IMR-90 (cell line): Measurements from ENCODE around the gene CELA2A. TPM values are rescaled to one million over a fixed set of nuclear protein-coding genes. Genes with fewer than 3 reads are reported as not detected.

ENCODE experiments used
- ATAC-seq: fragments of 200-7000 bp; cut with Tn5 transposase; 2 replicates; pipeline ENCODE4 v1.9.1; 2020; ENCODE audit warnings: low read depth, mild to moderate bottlenecking, moderate library complexity
- BruUV-seq: library from RNA; stranded (reverse); fragments of 400-500 nt; replicated peaks from 2 replicates; lab custom pipeline; 2021; lab: Mats Ljungman, UMichigan
- CTCF ChIA-PET: fragments of 300-600 bp; formaldehyde crosslinking; extraction: SDS; loops from one replicate; lab custom pipeline; 2021; ENCODE audit warnings: antibody characterized with exemption; lab: Yijun Ruan, JAX
- POLR2A ChIA-PET: fragments of 300-600 bp; sonication (Branson Sonifier 250); formaldehyde crosslinking; loops from one replicate; lab custom pipeline; 2022; ENCODE audit warnings: antibody characterized with exemption; ENCODE audit not compliant: unreplicated experiment; lab: Charles Lee
- DNase-seq: peaks from one replicate; pipeline ENCODE4 v3.0.0; 2013
- H2AFZ ChIP-seq: replicated peaks from 2 replicates; pipeline ENCODE3; 2013; ENCODE audit warnings: low read length, mild to moderate bottlenecking; ENCODE audit not compliant: poor library complexity
- H2AK5ac ChIP-seq: 2 replicates; pipeline ENCODE4 v1.6.1; 2013; ENCODE audit warnings: low read depth, low read length, inconsistent platforms
- H2AK9ac ChIP-seq: replicated peaks from 2 replicates; pipeline ENCODE3; 2013; ENCODE audit warnings: mild to moderate bottlenecking, low read depth, low read length, moderate library complexity; ENCODE audit not compliant: poor library complexity
- H2BK120ac ChIP-seq: 2 replicates; pipeline ENCODE4 v1.6.1; 2013; ENCODE audit warnings: low read depth, low read length, inconsistent platforms
- H2BK15ac ChIP-seq: 3 replicates; pipeline ENCODE4 v1.6.1; 2013; ENCODE audit warnings: low read depth, low read length, inconsistent platforms
- H2BK20ac ChIP-seq: 2 replicates; pipeline ENCODE4 v1.6.1; 2013; ENCODE audit warnings: low read depth, mild to moderate bottlenecking, inconsistent platforms, low read length, moderate library complexity
- H2BK5ac ChIP-seq: 2 replicates; pipeline ENCODE4 v1.6.1; 2013; ENCODE audit warnings: mild to moderate bottlenecking, low read depth, low read length, inconsistent platforms; ENCODE audit not compliant: poor library complexity, severe bottlenecking
- H3K14ac ChIP-seq: replicated peaks from 2 replicates; pipeline ENCODE4 v1.6.1; 2013; ENCODE audit warnings: low read depth, low read length, inconsistent platforms
- H3K18ac ChIP-seq: 2 replicates; pipeline ENCODE4 v1.6.1; 2013; ENCODE audit warnings: low read depth, low read length, control low read depth
- H3K23ac ChIP-seq: 2 replicates; pipeline ENCODE4 v1.6.1; 2013; ENCODE audit warnings: low read depth, low read length, inconsistent platforms
- H3K27ac ChIP-seq: 2 replicates; pipeline ENCODE4 v1.5.1; 2013; ENCODE audit warnings: mild to moderate bottlenecking, control low read depth, low read length; ENCODE audit not compliant: insufficient read depth
- H3K27me3 ChIP-seq: 2 replicates; pipeline ENCODE4 v1.6.1; 2013; ENCODE audit warnings: low read length; ENCODE audit not compliant: control insufficient read depth, insufficient read depth
- H3K36me3 ChIP-seq: 2 replicates; pipeline ENCODE4 v1.6.1; 2013; ENCODE audit warnings: low read length, mixed read lengths; ENCODE audit not compliant: control insufficient read depth, insufficient read depth
- H3K4ac ChIP-seq: 2 replicates; pipeline ENCODE4 v1.6.1; 2013; ENCODE audit warnings: low read depth, low read length, inconsistent platforms
- H3K4me1 ChIP-seq: 2 replicates; pipeline ENCODE4 v1.6.1; 2013; ENCODE audit warnings: low read length, mixed read lengths; ENCODE audit not compliant: control insufficient read depth, insufficient read depth
- H3K4me2 ChIP-seq: 2 replicates; pipeline ENCODE4 v1.6.1; 2013; ENCODE audit warnings: low read depth, mild to moderate bottlenecking, control low read depth, low read length, moderate library complexity
- H3K4me3 ChIP-seq: 2 replicates; pipeline ENCODE4 v1.5.1; 2013; ENCODE audit warnings: low read depth, mild to moderate bottlenecking, control low read depth, low read length, moderate library complexity; ENCODE audit not compliant: insufficient read depth
- H3K56ac ChIP-seq: 2 replicates; pipeline ENCODE4 v1.6.1; 2013; ENCODE audit warnings: low read length, inconsistent platforms; ENCODE audit not compliant: insufficient read depth; ENCODE audit errors: extremely low read depth
- H3K79me1 ChIP-seq, 2 experiments: 2 replicates each; pipeline ENCODE4 v1.6.1; 2013; ENCODE audit warnings: low read length in 2 of 2, inconsistent platforms in 1 of 2, low read depth in 1 of 2
- H3K9ac ChIP-seq: 2 replicates; pipeline ENCODE4 v1.6.1; 2013; ENCODE audit warnings: low read depth, low read length, control low read depth
- H3K9me1 ChIP-seq: 2 replicates; pipeline ENCODE4 v1.6.1; 2013; ENCODE audit warnings: low read length, inconsistent platforms; ENCODE audit not compliant: insufficient read depth
- H3K9me3 ChIP-seq: 2 replicates; pipeline ENCODE4 v1.6.1; 2013; ENCODE audit warnings: low read length; ENCODE audit not compliant: control insufficient read depth, insufficient read depth
- H4K20me1 ChIP-seq: 2 replicates; pipeline ENCODE4 v1.6.1; 2013; ENCODE audit warnings: low read length, inconsistent platforms; ENCODE audit not compliant: insufficient read depth
- H4K5ac ChIP-seq: 2 replicates; pipeline ENCODE4 v1.6.1; 2013; ENCODE audit warnings: mild to moderate bottlenecking, low read depth, low read length, control low read depth
- H4K8ac ChIP-seq, 2 experiments: 2 replicates each; pipeline ENCODE4 v1.6.1; 2013; ENCODE audit warnings: low read depth in 2 of 2, low read length in 2 of 2, control low read depth in 1 of 2, inconsistent platforms in 1 of 2
- H4K91ac ChIP-seq: 2 replicates; pipeline ENCODE4 v1.6.1; 2013; ENCODE audit warnings: low read depth, low read length, inconsistent platforms; ENCODE audit not compliant: insufficient read depth
- BHLHE40 ChIP-seq: fragments of 150-350 bp; IDR thresholded peaks from 2 replicates; pipeline ENCODE4 v1.6.1; 2016; ENCODE audit warnings: mild to moderate bottlenecking, low read depth, low read length
- CEBPB ChIP-seq: IDR thresholded peaks from 2 replicates; pipeline ENCODE4 v1.6.1; 2012; ENCODE audit warnings: low read depth, low read length, improper control_type of control experiment
- CHD1 ChIP-seq: IDR thresholded peaks from 2 replicates; pipeline ENCODE4 v1.6.1; 2012; ENCODE audit warnings: low read depth, low read length, improper control_type of control experiment
- FOS ChIP-seq: fragments of 150-350 bp; IDR thresholded peaks from 2 replicates; pipeline ENCODE4 v1.6.1; 2016; ENCODE audit warnings: low read depth, low read length
- MAFK ChIP-seq: IDR thresholded peaks from 2 replicates; pipeline ENCODE4 v1.6.1; 2012; ENCODE audit warnings: low read depth, low read length, improper control_type of control experiment
- MAZ ChIP-seq: IDR thresholded peaks from 2 replicates; pipeline ENCODE4 v1.6.1; 2012; ENCODE audit warnings: low read depth, mild to moderate bottlenecking, low read length, improper control_type of control experiment, moderate library complexity, borderline replicate concordance
- MXI1 ChIP-seq: IDR thresholded peaks from 2 replicates; pipeline ENCODE4 v1.6.1; 2012; ENCODE audit warnings: low read depth, mild to moderate bottlenecking, low read length, moderate library complexity, borderline replicate concordance
- NFE2L2 ChIP-seq: fragments of 150-350 bp; IDR thresholded peaks from 2 replicates; pipeline ENCODE4 v1.6.1; 2016; ENCODE audit warnings: low read depth, mild to moderate bottlenecking, low read length
- POLR2A ChIP-seq: IDR thresholded peaks from 2 replicates; pipeline ENCODE4 v1.6.1; 2012; ENCODE audit warnings: mild to moderate bottlenecking, low read depth, low read length
- RAD21 ChIP-seq: IDR thresholded peaks from 2 replicates; pipeline ENCODE4 v1.6.1; 2012; ENCODE audit warnings: low read length, improper control_type of control experiment
- RCOR1 ChIP-seq: IDR thresholded peaks from 2 replicates; pipeline ENCODE4 v1.6.1; 2012; ENCODE audit warnings: mild to moderate bottlenecking, low read length, improper control_type of control experiment; ENCODE audit not compliant: insufficient replicate concordance
- RFX5 ChIP-seq: IDR thresholded peaks from 2 replicates; pipeline ENCODE4 v1.8.0; 2012; ENCODE audit warnings: low read depth, mild to moderate bottlenecking, low read length, moderate library complexity
- SMC3 ChIP-seq: fragments of 150-350 bp; IDR thresholded peaks from 2 replicates; pipeline ENCODE4 v1.6.1; 2016; ENCODE audit warnings: low read depth, mild to moderate bottlenecking, antibody characterized with exemption, low read length, moderate library complexity
- WGBS, 2 experiments: methylation state at CpG; one replicate each; pipeline versions ENCODE4 v1.1.5 to v1.1.7; 2013; ENCODE audit warnings: missing lambda C conversion rate in 2 of 2; ENCODE audit not compliant: insufficient read length in 1 of 2; ENCODE audit errors: extremely low coverage in 2 of 2; 5-methylcytosine and 5-hydroxymethylcytosine counted together
- dilution Hi-C: fragments of 300-500 bp; cut with HindIII; formaldehyde crosslinking; loops from one replicate; pipeline ENCODE4 v1.14.3; 2018; ENCODE audit warnings: low sequenced_read_pairs; ENCODE audit not compliant: unreplicated experiment
- in situ Hi-C: fragments of 300-500 bp; cut with MboI; formaldehyde crosslinking; loops from 3 replicates; pipeline ENCODE4 v1.14.3; 2019; ENCODE audit warnings: low sequenced_read_pairs, inconsistent platforms, mixed read lengths
- intact Hi-C: fragments of 100-400 bp; cut with micrococcal nuclease; formaldehyde crosslinking; loops from 2 replicates; pipeline ENCODE4 v1.10.0; 2022
- polyA plus RNA-seq, 3 experiments: library from polyadenylated mRNA; depleted of rRNA; stranded (reverse); fragments of >200 nt; gene quantifications; 2 replicates each; pipeline ENCODE4 v1.2.3, GENCODE V29; 2012; ENCODE audit warnings: low replicate concordance in 1 of 3
- total RNA-seq: library from RNA; depleted of rRNA; stranded (reverse); fragments of >200 nt; gene quantifications from 2 replicates; pipeline ENCODE4 v1.2.3, GENCODE V29; 2012
- TF ChIP-seq, protein P1 (sequence below): conservative IDR thresholded peaks from 2 replicates; pipeline ENCODE4 v1.5.1; 2012; ENCODE audit warnings: mild to moderate bottlenecking, low read depth, low read length, improper control_type of control experiment
- TF ChIP-seq, protein P2 (sequence below): fragments of 150-350 bp; IDR thresholded peaks from 2 replicates; pipeline ENCODE4 v1.6.1; 2016; ENCODE audit warnings: low read depth, mild to moderate bottlenecking, low read length, moderate library complexity, borderline replicate concordance
- TF ChIP-seq, protein P3 (sequence below): fragments of 150-350 bp; IDR thresholded peaks from 2 replicates; pipeline ENCODE4 v1.6.1; 2017; ENCODE audit warnings: mild to moderate bottlenecking, antibody characterized with exemption, low read length, low read depth

CELA2A gene
- total and polyA plus RNA-seq, 2 of the 4 experiments (the other 2 are of a cell fraction), result not detected

DNA sequence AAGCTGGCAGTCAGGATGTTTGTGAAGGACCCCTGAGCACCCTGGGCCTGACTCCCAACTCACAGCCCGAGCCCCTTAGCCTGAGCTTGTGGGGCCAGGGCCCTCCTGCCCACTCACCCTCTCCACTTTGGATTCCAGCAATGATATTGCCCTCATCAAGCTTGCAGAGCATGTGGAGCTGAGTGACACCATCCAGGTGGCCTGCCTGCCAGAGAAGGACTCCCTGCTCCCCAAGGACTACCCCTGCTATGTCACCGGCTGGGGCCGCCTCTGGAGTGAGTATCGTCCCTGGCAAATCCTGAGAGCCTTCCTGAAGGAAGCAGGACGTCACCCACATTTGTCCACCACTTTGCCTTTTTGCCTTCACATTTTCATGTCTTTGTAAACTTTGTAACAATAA, 13.3 kb upstream of the CELA2A start:
- intact Hi-C loops, result no loop called here
- no peaks in the 10 kb centered on the region for H3K9me3 ChIP-seq
- in situ Hi-C loops, result no loop called here

More for the DNA sequence above, 13.3 kb upstream of the CELA2A start:
- ChIA-PET POLR2A (no interaction called here), CTCF (interaction anchor here (1.1 kb wide), 1 partner anchor 120 kb away, joined by 3 read pairs; no protein-coding TSS in a partner anchor)
- no peak overlapping the region for H2BK20ac ChIP-seq
- no peak overlapping the region for H3K18ac ChIP-seq
- no peak overlapping the region for H2AFZ ChIP-seq
- H3K79me1 ChIP-seq, result no peaks in the 10 kb centered on the region
- 38% methylated on average over 4 of the region's 5 CpGs; no CpG with 5 or more reads in 1 of the 2 experiments for WGBS, 2 experiments
- no peak overlapping the region for H2AK5ac ChIP-seq
- no peak overlapping the region for H3K4me3 ChIP-seq
- ATAC-seq, result no peak; the same call in 1 of the 2 replicates
- H3K9me1 ChIP-seq, result no peaks in the 10 kb centered on the region
- no peak for DNase-seq
- H3K23ac ChIP-seq, result no peak overlapping the region
- H2BK15ac ChIP-seq, result no peak overlapping the region
- no peak overlapping the region for H3K4ac ChIP-seq
- no peak overlapping the region for H3K9ac ChIP-seq
- no peak overlapping the region for H2BK120ac ChIP-seq
- H3K4me1 ChIP-seq, result no peaks in the 10 kb centered on the region
- no peak overlapping the region for H4K91ac ChIP-seq
- H2AK9ac ChIP-seq, result no peak overlapping the region
- H3K27ac ChIP-seq, result no peak overlapping the region
- H3K27me3 ChIP-seq, result peaks cover 33% of the 10 kb centered on the region; the same call in 1 of the 2 replicates
- H4K8ac ChIP-seq, result no peak overlapping the region
- no peak overlapping the region; the same call in 1 of the 2 replicates for H3K14ac ChIP-seq
- dilution Hi-C loops, result no loop called here
- no peak overlapping the region for H4K5ac ChIP-seq
- TF ChIP-seq RAD21 (no peak), MAZ (no peak), BHLHE40 (no peak), SMC3 (no peak), RFX5 (no peak), MXI1 (no peak), CHD1 (no peak), CEBPB (no peak), NFE2L2 (no peak), RCOR1 (no peak), POLR2A (no peak), FOS (no peak), MAFK (no peak)
- TF ChIP-seq, protein P1, sequence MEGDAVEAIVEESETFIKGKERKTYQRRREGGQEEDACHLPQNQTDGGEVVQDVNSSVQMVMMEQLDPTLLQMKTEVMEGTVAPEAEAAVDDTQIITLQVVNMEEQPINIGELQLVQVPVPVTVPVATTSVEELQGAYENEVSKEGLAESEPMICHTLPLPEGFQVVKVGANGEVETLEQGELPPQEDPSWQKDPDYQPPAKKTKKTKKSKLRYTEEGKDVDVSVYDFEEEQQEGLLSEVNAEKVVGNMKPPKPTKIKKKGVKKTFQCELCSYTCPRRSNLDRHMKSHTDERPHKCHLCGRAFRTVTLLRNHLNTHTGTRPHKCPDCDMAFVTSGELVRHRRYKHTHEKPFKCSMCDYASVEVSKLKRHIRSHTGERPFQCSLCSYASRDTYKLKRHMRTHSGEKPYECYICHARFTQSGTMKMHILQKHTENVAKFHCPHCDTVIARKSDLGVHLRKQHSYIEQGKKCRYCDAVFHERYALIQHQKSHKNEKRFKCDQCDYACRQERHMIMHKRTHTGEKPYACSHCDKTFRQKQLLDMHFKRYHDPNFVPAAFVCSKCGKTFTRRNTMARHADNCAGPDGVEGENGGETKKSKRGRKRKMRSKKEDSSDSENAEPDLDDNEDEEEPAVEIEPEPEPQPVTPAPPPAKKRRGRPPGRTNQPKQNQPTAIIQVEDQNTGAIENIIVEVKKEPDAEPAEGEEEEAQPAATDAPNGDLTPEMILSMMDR, result no peak
- TF ChIP-seq, protein P2, sequence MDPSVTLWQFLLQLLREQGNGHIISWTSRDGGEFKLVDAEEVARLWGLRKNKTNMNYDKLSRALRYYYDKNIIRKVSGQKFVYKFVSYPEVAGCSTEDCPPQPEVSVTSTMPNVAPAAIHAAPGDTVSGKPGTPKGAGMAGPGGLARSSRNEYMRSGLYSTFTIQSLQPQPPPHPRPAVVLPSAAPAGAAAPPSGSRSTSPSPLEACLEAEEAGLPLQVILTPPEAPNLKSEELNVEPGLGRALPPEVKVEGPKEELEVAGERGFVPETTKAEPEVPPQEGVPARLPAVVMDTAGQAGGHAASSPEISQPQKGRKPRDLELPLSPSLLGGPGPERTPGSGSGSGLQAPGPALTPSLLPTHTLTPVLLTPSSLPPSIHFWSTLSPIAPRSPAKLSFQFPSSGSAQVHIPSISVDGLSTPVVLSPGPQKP, result no peak
- TF ChIP-seq, protein P3, sequence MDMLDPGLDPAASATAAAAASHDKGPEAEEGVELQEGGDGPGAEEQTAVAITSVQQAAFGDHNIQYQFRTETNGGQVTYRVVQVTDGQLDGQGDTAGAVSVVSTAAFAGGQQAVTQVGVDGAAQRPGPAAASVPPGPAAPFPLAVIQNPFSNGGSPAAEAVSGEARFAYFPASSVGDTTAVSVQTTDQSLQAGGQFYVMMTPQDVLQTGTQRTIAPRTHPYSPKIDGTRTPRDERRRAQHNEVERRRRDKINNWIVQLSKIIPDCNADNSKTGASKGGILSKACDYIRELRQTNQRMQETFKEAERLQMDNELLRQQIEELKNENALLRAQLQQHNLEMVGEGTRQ, result no peak
- BruUV-seq, result no TSS peak
- no peak overlapping the region for H3K56ac ChIP-seq
- H3K36me3 ChIP-seq, result no peaks in the 10 kb centered on the region
- H4K20me1 ChIP-seq, result no peaks in the 10 kb centered on the region
- no peak overlapping the region for H2BK5ac ChIP-seq
- H3K4me2 ChIP-seq, result no peak overlapping the region
